ENCODE measurements around the gene MEGF8.

Gene MEGF8

GRCh38 chr19:42422092-42422900 is 96.9 kb downstream of the MEGF8 start:
- no peak for DNase-seq

GRCh38 chr19:42422901-42423461 is 97.5 kb downstream of the MEGF8 start:
- peak; percentile 36 to 37 for DNase-seq

- peak; percentile 93 to 94 for DNase-seq
Measured at GRCh38 chr19:42423462-42424344, 98.3 kb downstream of the MEGF8 start.

- no peak for DNase-seq
Measured at GRCh38 chr19:42424345-42424707, 98.9 kb downstream of the MEGF8 start.

GRCh38 chr19:42424712-42425131 is 99.3 kb downstream of the MEGF8 start:
- DNase-seq, result no peak

GRCh38 chr19:42426643-42427042 is 101.2 kb downstream of the MEGF8 start:
- no peak for DNase-seq

- no peak for DNase-seq
Measured at GRCh38 chr19:42427313-42427712, 101.9 kb downstream of the MEGF8 start, which contains the start of gene LIPE. Gene LIPE (minus strand): TSS chr19:42427388. CDS start chr19:42427149, 239 bp downstream.
